ENCODE results near the gene RBPJ. TPM values are rescaled to one million over a fixed set of nuclear protein-coding genes. Genes with fewer than 3 reads are reported as not detected.

The RBPJ gene
- total and polyA plus RNA-seq, 10 donors: 18.4 to 91.9 (median 77.9) TPM

DNA sequence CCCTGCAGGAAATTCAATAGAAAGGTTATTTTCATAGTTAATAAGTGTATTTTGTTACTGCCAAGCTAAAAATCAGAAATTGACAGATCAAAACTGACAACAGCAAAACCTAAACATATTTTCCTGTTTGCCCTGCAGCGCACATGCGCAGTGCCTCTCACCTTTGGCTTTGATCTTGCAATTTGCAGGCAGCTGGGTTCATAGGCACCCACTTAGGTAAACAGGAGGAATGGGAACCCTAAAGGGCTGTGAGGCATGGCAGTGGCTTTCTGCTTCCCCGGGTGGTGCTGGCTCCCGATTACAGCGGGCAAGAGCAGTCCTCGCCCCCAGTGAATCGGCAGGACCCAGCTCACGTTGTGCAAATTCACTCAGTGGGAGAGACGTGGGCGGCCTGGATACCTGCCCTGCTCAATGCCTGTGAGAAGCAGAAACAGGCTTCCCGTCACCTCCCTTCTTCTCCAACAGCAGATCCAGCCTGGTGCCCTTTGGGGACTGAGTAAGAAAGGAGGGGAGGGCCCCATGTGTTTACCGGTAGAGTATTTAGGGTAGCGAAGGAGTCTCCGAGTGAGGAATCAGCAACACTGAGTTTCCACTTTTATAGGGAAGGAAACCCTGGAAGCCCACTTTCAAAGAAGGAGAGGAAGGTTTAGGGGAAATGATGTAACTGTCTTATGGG is 143.7 kb downstream of the RBPJ start:
- H3K9me3 ChIP-seq: peaks cover 0 to 4% (median 0%) of the 10 kb centered on the region in 8 donors
- H3K27me3 ChIP-seq (replicated peaks in 1 of 7): peaks cover 0 to 4% (median 0%) of the 10 kb centered on the region in 7 donors
- no peak for DNase-seq
- no peaks in the 10 kb centered on the region for H3K4me1 ChIP-seq
- no peak overlapping the region for H3K4me3 ChIP-seq
- H3K27ac ChIP-seq: no peak overlapping the region
- 92 to 95% (median 93%) methylated on average over 14 of the region's 14 CpGs for WGBS, 5 donors
- no peaks in the 10 kb centered on the region for H3K36me3 ChIP-seq
- intact Hi-C loops (cut with DNase I; ENCODE audit: low total_unique reads): no loop called here
- TF ChIP-seq POLR2A (IDR thresholded peaks at IDR 0.05) (no peak), POLR2AphosphoS5 (IDR thresholded peaks at IDR 0.05) (no peak)
- TF ChIP-seq, protein P1, sequence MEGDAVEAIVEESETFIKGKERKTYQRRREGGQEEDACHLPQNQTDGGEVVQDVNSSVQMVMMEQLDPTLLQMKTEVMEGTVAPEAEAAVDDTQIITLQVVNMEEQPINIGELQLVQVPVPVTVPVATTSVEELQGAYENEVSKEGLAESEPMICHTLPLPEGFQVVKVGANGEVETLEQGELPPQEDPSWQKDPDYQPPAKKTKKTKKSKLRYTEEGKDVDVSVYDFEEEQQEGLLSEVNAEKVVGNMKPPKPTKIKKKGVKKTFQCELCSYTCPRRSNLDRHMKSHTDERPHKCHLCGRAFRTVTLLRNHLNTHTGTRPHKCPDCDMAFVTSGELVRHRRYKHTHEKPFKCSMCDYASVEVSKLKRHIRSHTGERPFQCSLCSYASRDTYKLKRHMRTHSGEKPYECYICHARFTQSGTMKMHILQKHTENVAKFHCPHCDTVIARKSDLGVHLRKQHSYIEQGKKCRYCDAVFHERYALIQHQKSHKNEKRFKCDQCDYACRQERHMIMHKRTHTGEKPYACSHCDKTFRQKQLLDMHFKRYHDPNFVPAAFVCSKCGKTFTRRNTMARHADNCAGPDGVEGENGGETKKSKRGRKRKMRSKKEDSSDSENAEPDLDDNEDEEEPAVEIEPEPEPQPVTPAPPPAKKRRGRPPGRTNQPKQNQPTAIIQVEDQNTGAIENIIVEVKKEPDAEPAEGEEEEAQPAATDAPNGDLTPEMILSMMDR (IDR thresholded peaks at IDR 0.05 in 8 of 11, conservative IDR thresholded peaks at IDR 0.05 in 3 of 11): no peak

DNA sequence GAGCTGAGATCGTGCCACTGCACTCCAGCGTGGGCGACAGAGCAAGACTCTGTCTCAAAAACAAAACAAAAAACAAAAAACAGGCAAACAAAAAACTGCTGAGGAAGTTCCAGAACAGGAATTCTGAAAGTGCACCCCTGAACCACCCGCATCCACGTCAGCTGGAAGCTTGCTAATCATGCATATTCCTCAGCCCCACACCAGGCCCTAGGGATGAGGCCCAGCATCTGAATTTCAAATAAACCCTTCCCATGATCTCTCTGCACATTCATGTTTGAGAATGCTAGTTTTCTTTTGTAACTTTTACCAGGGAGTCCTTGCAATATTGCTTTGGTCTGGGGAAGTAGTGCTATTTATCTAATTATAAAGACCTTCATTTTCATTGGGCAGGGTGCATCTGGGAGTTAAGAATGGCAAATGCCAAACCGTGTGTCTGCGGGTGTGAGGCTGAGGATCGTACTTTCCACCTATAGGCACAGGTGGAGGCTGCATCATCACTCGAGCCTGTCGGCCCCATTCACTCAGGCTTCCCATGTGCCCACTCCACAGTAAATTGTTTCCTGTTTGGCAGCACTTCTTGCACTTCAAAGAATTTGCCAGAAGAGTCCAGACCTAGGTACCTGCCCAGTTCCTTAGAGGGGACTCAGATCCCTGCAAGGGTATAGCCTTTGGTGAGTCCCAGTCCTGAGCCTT is 145.9 kb downstream of the RBPJ start:
- no peaks in the 10 kb centered on the region for H3K4me1 ChIP-seq
- WGBS, 5 donors: 76 to 89% (median 85%) methylated on average over 10 of the region's 10 CpGs

DNA sequence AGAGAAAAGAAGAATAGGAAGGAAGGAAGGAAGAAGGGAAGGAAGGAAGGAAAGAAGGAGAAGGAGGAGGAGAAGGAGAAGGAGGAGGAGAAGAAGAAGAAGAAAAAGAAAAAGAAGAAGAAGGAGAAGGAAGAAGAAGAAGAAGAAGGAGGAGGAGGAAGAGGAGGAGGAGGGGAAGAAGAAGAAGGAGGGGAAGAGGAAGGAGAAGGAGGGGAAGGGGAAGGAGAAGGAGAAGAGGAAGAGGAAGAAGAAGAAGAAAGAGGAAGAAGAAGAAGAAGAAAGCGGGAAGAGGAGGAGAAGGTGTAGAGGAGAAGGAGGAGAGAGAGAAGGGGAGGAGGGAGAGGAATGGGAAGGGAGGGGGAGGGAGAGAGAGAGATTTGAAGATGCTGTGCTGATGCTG is 146.9 kb downstream of the RBPJ start:
- intact Hi-C loops (cut with DNase I; ENCODE audit: low total_unique reads): no loop called here
- 59 to 78% (median 74%) methylated on average over 1 of the region's 1 CpG for WGBS, 5 donors
- H3K4me3 ChIP-seq: no peak overlapping the region

More for the DNA sequence above, 145.9 kb downstream of the RBPJ start:
- intact Hi-C loops (cut with DNase I; ENCODE audit: low total_unique reads): no loop called here
- H3K27me3 ChIP-seq (replicated peaks in 1 of 7): peaks cover 0 to 4% (median 0%) of the 10 kb centered on the region in 7 donors
- peaks cover 0 to 4% (median 0%) of the 10 kb centered on the region in 8 donors for H3K9me3 ChIP-seq
- no peak overlapping the region for H3K4me3 ChIP-seq
- H3K27ac ChIP-seq: no peak overlapping the region
- DNase-seq: no peak
- no peak for TF ChIP-seq POLR2AphosphoS5 (IDR thresholded peaks at IDR 0.05)
- no peak for TF ChIP-seq POLR2A (IDR thresholded peaks at IDR 0.05)
- TF ChIP-seq, protein P1 (IDR thresholded peaks at IDR 0.05 in 8 of 11, conservative IDR thresholded peaks at IDR 0.05 in 3 of 11): no peak
- H3K36me3 ChIP-seq: no peaks in the 10 kb centered on the region

More for the DNA sequence above, 146.9 kb downstream of the RBPJ start:
- Histone ChIP-seq H3K4me1 (no peaks in the 10 kb centered on the region), H3K36me3 (no peaks in the 10 kb centered on the region), H3K27ac (no peak overlapping the region), H3K9me3 (peaks cover 0 to 4% (median 0%) of the 10 kb centered on the region in 8 donors), H3K27me3 (replicated peaks in 1 of 7) (peaks cover 0 to 4% (median 0%) of the 10 kb centered on the region in 7 donors)
- no peak for DNase-seq
- TF ChIP-seq POLR2AphosphoS5 (IDR thresholded peaks at IDR 0.05) (no peak), POLR2A (IDR thresholded peaks at IDR 0.05) (no peak)
- TF ChIP-seq, protein P1 (IDR thresholded peaks at IDR 0.05 in 8 of 11, conservative IDR thresholded peaks at IDR 0.05 in 3 of 11): no peak

All from spleen (tissue), 11 donors.